ENCODE data around the gene NEGR1.

GRCh38 chr1:71413441-71414175, 868.7 kb downstream of the NEGR1 start:
- TF ChIP-seq CTCF (IDR thresholded peaks at IDR 0.05) (no peak), ZFX (IDR thresholded peaks at IDR 0.05; ENCODE audit: borderline replicate concordance) (no peak)

All from 22Rv1 (cell line).